Natural killer cell treated with Interleukin-12 subunit alpha and Interleukin-12 subunit beta and Interleukin-15 and Interleukin-18, amount 100 ng/mL, for 72 hours (primary cell): ENCODE data around the gene LIMS1. TPM values are rescaled to one million over a fixed set of nuclear protein-coding genes. Genes with fewer than 3 reads are reported as not detected.
"Not testable (repeated sequence)": the region's sequence is repeated elsewhere in the genome, so short reads cannot be mapped to it uniquely, and the experiment has no call there.

Experiments
- ATAC-seq, 2 donors: fragments of 150-1000 bp; cut with Tn5 transposase in 1 of 2; sonication (Bioruptor Pico), chemical (Tn5 transposase) in 1 of 2; 2 replicates each; pipeline ENCODE4 v1.10.0; 2021
- DNase-seq: peaks from one replicate; pipeline ENCODE4 v3.0.0; 2022; ENCODE audit warnings: low spot score
- H3K27ac Mint-ChIP-seq, 2 donors: 1 replicate in 1 of 2; 2 replicates in 1 of 2; pipeline ENCODE4 v1.8.0; 2022; ENCODE audit warnings: mixed read lengths in 2 of 2, mild to moderate bottlenecking in 1 of 2, moderate library complexity in 1 of 2
- H3K27me3 Mint-ChIP-seq, 2 donors: 1 replicate in 1 of 2; 2 replicates in 1 of 2; pipeline ENCODE4 v1.8.0; 2022; ENCODE audit warnings: mixed read lengths in 2 of 2
- H3K36me3 Mint-ChIP-seq: one replicate; pipeline ENCODE4 v1.8.0; 2022; ENCODE audit warnings: mixed read lengths
- H3K4me1 Mint-ChIP-seq, 2 donors: 1 replicate in 1 of 2; 2 replicates in 1 of 2; pipeline ENCODE4 v1.8.0; 2022; ENCODE audit warnings: low read depth in 2 of 2, mixed read lengths in 2 of 2, mild to moderate bottlenecking in 1 of 2
- H3K4me3 Mint-ChIP-seq: one replicate; pipeline ENCODE4 v1.8.0; 2022; ENCODE audit warnings: mixed read lengths
- H3K9me3 Mint-ChIP-seq: 2 replicates; pipeline ENCODE4 v1.8.0; 2022; ENCODE audit warnings: mixed read lengths
- total RNA-seq, 2 donors: library from RNA; stranded (reverse); gene quantifications; one replicate each; pipeline ENCODE4 v1.2.3, GENCODE V29; 2022

LIMS1 gene
- total RNA-seq, 2 donors from 2014 or later: 38.7 to 44.7 TPM

GRCh38 chr2:108664979-108665378 is 130.7 kb downstream of the LIMS1 start:
- not testable (repeated sequence) for H3K27ac Mint-ChIP-seq, DNase-seq, ATAC-seq, H3K9me3 Mint-ChIP-seq, H3K36me3 Mint-ChIP-seq, H3K27me3 Mint-ChIP-seq, H3K4me3 Mint-ChIP-seq
- H3K4me1 Mint-ChIP-seq: peaks cover 11 to 12% of the 10 kb centered on the region in 2 donors

DNA sequence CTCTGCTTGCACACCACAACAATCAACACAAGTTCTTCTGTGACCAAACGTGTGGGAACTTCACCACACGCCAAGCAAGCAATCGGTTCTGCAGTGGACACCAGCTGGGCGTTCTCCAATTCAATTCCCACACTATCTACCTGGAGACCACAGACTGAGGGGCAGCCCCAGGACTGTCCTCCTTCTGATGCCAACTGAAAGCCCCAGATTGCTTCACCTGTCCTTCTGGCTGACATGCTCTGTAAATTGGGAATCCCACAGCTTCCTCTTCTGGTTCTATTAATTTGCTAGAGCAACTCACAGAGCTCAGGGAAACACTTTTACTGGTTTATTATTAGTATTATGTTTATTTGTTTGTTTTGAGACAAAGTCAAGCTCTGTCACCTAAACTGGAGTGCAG is 131.7 kb downstream of the LIMS1 start:
- DNase-seq, H3K36me3 Mint-ChIP-seq, H3K27ac Mint-ChIP-seq, H3K4me3 Mint-ChIP-seq, ATAC-seq, H3K27me3 Mint-ChIP-seq, H3K9me3 Mint-ChIP-seq: not testable (repeated sequence)
- peaks cover 11 to 12% of the 10 kb centered on the region in 2 donors for H3K4me1 Mint-ChIP-seq

GRCh38 chr2:108667140-108667539 is 132.9 kb downstream of the LIMS1 start:
- not testable (repeated sequence) for H3K9me3 Mint-ChIP-seq, ATAC-seq, H3K27me3 Mint-ChIP-seq, H3K36me3 Mint-ChIP-seq, H3K4me3 Mint-ChIP-seq, H3K4me1 Mint-ChIP-seq, DNase-seq, H3K27ac Mint-ChIP-seq

GRCh38 chr2:108670282-108670681 is 136.0 kb downstream of the LIMS1 start:
- not testable (repeated sequence) for H3K9me3 Mint-ChIP-seq, H3K4me3 Mint-ChIP-seq, ATAC-seq, H3K36me3 Mint-ChIP-seq, H3K4me1 Mint-ChIP-seq, H3K27me3 Mint-ChIP-seq, DNase-seq, H3K27ac Mint-ChIP-seq

DNA sequence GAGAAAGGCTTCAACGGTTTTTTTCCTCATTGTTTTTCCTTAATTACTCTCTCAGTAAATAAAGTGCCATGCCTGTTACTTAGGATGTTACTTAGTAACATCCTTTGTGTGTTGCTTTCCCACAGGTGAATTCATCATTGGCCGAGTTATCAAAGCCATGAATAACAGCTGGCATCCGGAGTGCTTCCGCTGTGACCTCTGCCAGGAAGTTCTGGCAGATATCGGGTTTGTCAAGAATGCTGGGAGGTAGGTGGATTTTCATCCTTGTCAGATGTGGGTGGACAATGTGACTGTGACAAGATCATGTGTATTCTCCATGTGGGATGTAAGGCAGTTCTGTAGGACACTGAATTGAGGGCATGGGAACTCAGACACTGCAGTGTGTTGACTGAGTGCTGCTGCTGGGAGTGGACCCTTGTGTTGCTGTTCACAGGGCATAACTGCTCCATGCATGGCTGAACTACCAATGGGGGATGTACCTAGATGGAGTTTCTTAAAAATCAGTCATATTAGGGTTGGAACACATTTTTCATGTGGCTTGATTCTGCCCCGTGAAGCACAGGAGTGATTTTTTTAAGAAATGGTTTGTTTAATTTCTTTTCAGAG is 138.0 kb downstream of the LIMS1 start:
- not testable (repeated sequence) for ATAC-seq, H3K36me3 Mint-ChIP-seq, H3K27ac Mint-ChIP-seq, H3K9me3 Mint-ChIP-seq, DNase-seq, H3K4me3 Mint-ChIP-seq, H3K27me3 Mint-ChIP-seq, H3K4me1 Mint-ChIP-seq

DNA sequence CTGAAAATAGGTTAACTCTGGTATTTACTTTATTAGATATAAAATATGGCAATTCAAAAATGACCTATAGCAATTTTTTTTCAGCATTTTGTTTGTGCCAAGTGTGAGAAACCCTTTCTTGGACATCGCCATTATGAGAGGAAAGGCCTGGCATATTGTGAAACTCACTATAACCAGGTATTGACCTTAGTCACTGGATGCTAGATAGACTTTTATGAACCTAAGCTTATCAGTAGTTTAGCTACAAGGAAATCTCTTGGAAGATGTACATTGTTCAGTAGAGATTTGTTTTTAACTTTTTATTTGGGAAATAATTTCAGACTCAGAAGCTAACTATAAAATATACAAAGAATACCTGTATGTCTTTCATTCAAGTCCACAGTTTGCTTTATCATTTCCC is 142.3 kb downstream of the LIMS1 start:
- H3K27me3 Mint-ChIP-seq, H3K9me3 Mint-ChIP-seq, H3K4me1 Mint-ChIP-seq, ATAC-seq, DNase-seq, H3K36me3 Mint-ChIP-seq, H3K27ac Mint-ChIP-seq, H3K4me3 Mint-ChIP-seq: not testable (repeated sequence)

DNA sequence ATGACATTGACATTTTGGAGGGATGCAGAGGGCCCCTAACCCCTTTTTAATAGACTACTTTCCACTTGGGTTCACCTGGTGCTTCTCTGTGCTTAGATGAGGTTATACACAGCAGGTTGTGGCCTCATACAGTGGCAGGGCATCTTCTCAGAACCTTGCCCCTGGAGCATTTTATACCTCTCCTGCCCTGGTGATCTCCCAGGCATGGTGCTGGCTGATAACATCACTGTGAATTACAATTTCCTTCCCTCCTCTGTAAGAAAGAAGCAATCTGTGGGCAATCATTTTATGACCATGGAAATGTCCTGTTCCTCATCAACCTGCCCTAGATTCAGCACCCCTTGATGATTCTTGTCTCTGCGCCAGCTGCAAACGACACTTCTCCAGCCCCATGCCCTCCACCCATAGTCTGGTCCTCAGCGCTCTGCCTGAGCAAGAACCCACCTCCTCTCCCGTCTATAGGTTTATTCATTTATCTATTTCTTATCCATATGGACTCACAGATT is 143.0 kb downstream of the LIMS1 start:
- not testable (repeated sequence) for ATAC-seq, H3K27ac Mint-ChIP-seq, H3K4me3 Mint-ChIP-seq, H3K4me1 Mint-ChIP-seq, H3K9me3 Mint-ChIP-seq, H3K36me3 Mint-ChIP-seq, H3K27me3 Mint-ChIP-seq, DNase-seq

DNA sequence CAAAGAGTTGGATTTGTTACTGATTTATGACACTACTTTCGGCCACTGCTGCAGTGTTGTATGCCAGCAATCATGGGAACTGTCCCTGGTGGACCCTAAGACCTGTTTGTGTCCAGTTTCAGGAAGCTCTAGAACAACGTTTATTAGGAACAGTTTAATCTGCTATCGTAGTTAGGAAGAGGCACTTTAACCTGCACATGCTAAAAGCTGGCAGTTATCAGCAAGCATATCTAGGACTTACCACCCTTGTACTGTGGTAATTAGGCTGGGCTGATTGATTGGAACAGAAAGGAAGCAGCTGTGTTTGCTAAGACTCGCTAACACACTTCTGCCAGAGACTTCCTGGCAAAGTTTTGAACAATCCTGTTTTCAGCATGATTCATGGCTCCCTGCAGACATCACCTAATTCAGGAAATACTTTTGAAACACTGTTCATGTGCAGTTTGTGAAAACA is 144.0 kb downstream of the LIMS1 start:
- H3K36me3 Mint-ChIP-seq, H3K4me1 Mint-ChIP-seq, H3K9me3 Mint-ChIP-seq, DNase-seq, H3K27me3 Mint-ChIP-seq, H3K4me3 Mint-ChIP-seq, ATAC-seq, H3K27ac Mint-ChIP-seq: not testable (repeated sequence)

GRCh38 chr2:108680805-108681204 is 146.5 kb downstream of the LIMS1 start:
- not testable (repeated sequence) for H3K9me3 Mint-ChIP-seq, DNase-seq, H3K27me3 Mint-ChIP-seq, ATAC-seq, H3K4me3 Mint-ChIP-seq, H3K36me3 Mint-ChIP-seq, H3K4me1 Mint-ChIP-seq, H3K27ac Mint-ChIP-seq

GRCh38 chr2:108688818-108689756 is 154.8 kb downstream of the LIMS1 start:
- H3K9me3 Mint-ChIP-seq, DNase-seq, H3K4me1 Mint-ChIP-seq, ATAC-seq, H3K27ac Mint-ChIP-seq, H3K27me3 Mint-ChIP-seq, H3K36me3 Mint-ChIP-seq, H3K4me3 Mint-ChIP-seq: not testable (repeated sequence)

GRCh38 chr2:108690001-108690400 is 155.7 kb downstream of the LIMS1 start:
- not testable (repeated sequence) for H3K27me3 Mint-ChIP-seq, H3K4me3 Mint-ChIP-seq, H3K36me3 Mint-ChIP-seq, H3K27ac Mint-ChIP-seq, H3K9me3 Mint-ChIP-seq, H3K4me1 Mint-ChIP-seq, DNase-seq, ATAC-seq

DNA sequence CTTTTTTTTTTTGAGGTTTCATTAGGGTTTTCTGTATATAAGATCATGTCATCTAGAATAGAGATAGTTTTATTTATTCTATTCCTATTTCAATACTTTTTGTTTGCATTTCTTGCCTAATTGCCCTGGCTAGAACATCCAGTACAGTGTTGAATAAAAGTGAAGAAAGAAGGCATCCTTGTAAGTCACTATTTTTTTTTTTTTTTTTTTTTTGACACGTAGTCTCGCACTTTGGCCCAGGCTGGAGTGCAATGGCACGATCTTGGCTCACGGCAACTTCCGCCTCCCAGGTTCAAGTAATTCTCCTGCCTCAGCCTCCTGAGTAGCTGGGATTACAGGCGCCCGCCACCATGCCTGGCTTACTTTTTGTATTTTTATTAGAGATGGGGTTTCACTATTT is 157.2 kb downstream of the LIMS1 start:
- Mint-ChIP-seq H3K36me3 (no peaks in the 10 kb centered on the region), H3K27ac (no peak overlapping the region), H3K27me3 (no peaks in the 10 kb centered on the region), H3K4me1 (no peaks in the 10 kb centered on the region), H3K9me3 (no peaks in the 10 kb centered on the region), H3K4me3 (no peak overlapping the region)
- DNase-seq (no peak), ATAC-seq (no peak)

DNA sequence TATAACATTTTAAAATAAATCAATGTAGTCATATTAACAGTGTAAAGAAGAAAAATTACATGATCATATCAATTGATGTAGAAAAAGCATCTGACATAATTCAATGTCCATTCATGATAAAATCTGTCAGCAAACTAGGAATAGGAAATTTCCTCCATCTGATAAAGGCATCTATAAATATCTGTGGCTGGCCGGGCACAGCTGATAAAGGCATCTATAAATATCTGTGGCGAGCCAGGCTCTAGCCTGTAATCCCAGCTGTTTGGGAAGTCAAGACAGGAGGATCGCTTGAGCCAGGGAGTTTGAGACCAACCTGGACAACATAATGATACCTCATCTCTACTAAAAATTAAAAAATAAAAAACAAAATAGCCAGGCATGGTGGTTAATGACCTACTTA is 166.9 kb downstream of the LIMS1 start:
- H3K27ac Mint-ChIP-seq: no peak overlapping the region
- no peak for DNase-seq
- H3K36me3 Mint-ChIP-seq: no peaks in the 10 kb centered on the region
- no peak overlapping the region for H3K4me3 Mint-ChIP-seq
- H3K9me3 Mint-ChIP-seq: no peaks in the 10 kb centered on the region
- no peaks in the 10 kb centered on the region for H3K27me3 Mint-ChIP-seq
- no peaks in the 10 kb centered on the region for H3K4me1 Mint-ChIP-seq
- ATAC-seq: no peak

DNA sequence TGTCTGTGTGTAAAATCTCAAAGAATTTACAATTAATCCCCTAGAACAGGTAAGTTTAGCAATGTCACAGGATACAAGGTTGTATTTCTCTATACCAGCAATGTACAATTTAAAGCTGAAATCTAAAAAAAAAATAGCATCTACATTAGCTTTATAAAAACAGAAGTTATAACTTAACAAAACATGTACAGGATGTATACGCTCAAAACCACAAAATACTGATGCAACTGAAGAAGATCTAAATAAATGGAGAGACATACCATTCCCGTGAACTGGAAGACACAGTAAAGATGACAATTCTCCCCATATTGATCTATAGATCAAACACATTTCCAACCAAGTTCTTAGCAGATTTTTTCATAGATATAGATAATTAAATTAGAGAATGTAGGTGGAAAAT is 167.5 kb downstream of the LIMS1 start:
- H3K4me3 Mint-ChIP-seq: no peak overlapping the region
- ATAC-seq (no peak), DNase-seq (no peak)
- H3K9me3 Mint-ChIP-seq: no peaks in the 10 kb centered on the region
- H3K4me1 Mint-ChIP-seq: no peaks in the 10 kb centered on the region
- H3K27me3 Mint-ChIP-seq: no peaks in the 10 kb centered on the region
- no peaks in the 10 kb centered on the region for H3K36me3 Mint-ChIP-seq
- no peak overlapping the region for H3K27ac Mint-ChIP-seq
